ENCODE results near the gene ABHD6. TPM values are rescaled to one million over a fixed set of nuclear protein-coding genes. Genes with fewer than 3 reads are reported as not detected.
A peak's percentile ranks its signal among the peaks of the same experiment; 100 is the strongest.

The ABHD6 gene
- total RNA-seq, 4 donors from 2014 or later = 14.7 to 28.6 (median 18.0) TPM

GRCh38 chr3:58234516-58234931 is 3.1 kb upstream of the ABHD6 start:
- Histone ChIP-seq H3K4me3 (replicated peaks in 1 of 3) (no peak overlapping the region), H3K9me3 (no peaks in the 10 kb centered on the region), H3K27me3 (no peaks in the 10 kb centered on the region), H3K27ac (no peak overlapping the region), H3K4me1 (peaks cover 0 to 18% of the 10 kb centered on the region in 2 donors), H3K36me3 (no peaks in the 10 kb centered on the region)
- 50% methylated on average over 4 of the region's 4 CpGs for WGBS, 2 donors
- DNase-seq = no peak
- intact Hi-C loops (cut with DNase I) = no loop called here
- TF ChIP-seq POLR2A (IDR thresholded peaks at IDR 0.05) = no peak
- TF ChIP-seq, protein P1, sequence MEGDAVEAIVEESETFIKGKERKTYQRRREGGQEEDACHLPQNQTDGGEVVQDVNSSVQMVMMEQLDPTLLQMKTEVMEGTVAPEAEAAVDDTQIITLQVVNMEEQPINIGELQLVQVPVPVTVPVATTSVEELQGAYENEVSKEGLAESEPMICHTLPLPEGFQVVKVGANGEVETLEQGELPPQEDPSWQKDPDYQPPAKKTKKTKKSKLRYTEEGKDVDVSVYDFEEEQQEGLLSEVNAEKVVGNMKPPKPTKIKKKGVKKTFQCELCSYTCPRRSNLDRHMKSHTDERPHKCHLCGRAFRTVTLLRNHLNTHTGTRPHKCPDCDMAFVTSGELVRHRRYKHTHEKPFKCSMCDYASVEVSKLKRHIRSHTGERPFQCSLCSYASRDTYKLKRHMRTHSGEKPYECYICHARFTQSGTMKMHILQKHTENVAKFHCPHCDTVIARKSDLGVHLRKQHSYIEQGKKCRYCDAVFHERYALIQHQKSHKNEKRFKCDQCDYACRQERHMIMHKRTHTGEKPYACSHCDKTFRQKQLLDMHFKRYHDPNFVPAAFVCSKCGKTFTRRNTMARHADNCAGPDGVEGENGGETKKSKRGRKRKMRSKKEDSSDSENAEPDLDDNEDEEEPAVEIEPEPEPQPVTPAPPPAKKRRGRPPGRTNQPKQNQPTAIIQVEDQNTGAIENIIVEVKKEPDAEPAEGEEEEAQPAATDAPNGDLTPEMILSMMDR (IDR thresholded peaks at IDR 0.05) = no peak

- no peak for DNase-seq
Observed at GRCh38 chr3:58235970-58236369, 1.6 kb upstream of the ABHD6 start.

GRCh38 chr3:58236527-58237237 is 910 bp upstream of the ABHD6 start:
- Histone ChIP-seq H3K36me3 (no peaks in the 10 kb centered on the region), H3K9me3 (no peaks in the 10 kb centered on the region), H3K27me3 (no peaks in the 10 kb centered on the region), H3K4me1 (peaks cover 0 to 18% of the 10 kb centered on the region in 2 donors), H3K27ac (peak overlapping the region in 2 of 3 donors; percentile 70 to 73), H3K4me3 (replicated peaks in 1 of 3) (peak overlapping the region; percentile 17 to 92 (median 77))
- 19 to 22% methylated on average over 22 to 23 of the region's 24 CpGs for WGBS, 2 donors
- peak in 1 of 2 donors; percentile 7 for DNase-seq
- intact Hi-C loops (cut with DNase I) = loop anchor here (5.0 kb wide), 1 partner anchor 66 kb away; no protein-coding TSS in a partner anchor
- TF ChIP-seq POLR2A (IDR thresholded peaks at IDR 0.05) = no peak
- TF ChIP-seq, protein P1 (IDR thresholded peaks at IDR 0.05) = no peak

More at GRCh38 chr3:58235970-58236369, 1.6 kb upstream of the ABHD6 start:
- H3K27me3 ChIP-seq = no peaks in the 10 kb centered on the region
- H3K27ac ChIP-seq = no peak overlapping the region
- H3K4me1 ChIP-seq = peaks cover 0 to 18% of the 10 kb centered on the region in 2 donors
- no peaks in the 10 kb centered on the region for H3K36me3 ChIP-seq
- no peaks in the 10 kb centered on the region for H3K9me3 ChIP-seq
- 80 to 88% methylated on average over 2 to 4 of the region's 4 CpGs for WGBS, 2 donors
- intact Hi-C loops (cut with DNase I) = loop anchor here (5.0 kb wide), 1 partner anchor 66 kb away; no protein-coding TSS in a partner anchor
- TF ChIP-seq, protein P1 (IDR thresholded peaks at IDR 0.05) = no peak
- TF ChIP-seq POLR2A (IDR thresholded peaks at IDR 0.05) = no peak
- H3K4me3 ChIP-seq (replicated peaks in 1 of 3) = no peak overlapping the region

GRCh38 chr3:58237941-58238681 is 519 bp downstream of the ABHD6 start:
- no peaks in the 10 kb centered on the region for H3K27me3 ChIP-seq
- DNase-seq = peak; percentile 63 to 67
- peak overlapping the region; percentile 77 to 92 (median 84) for H3K4me3 ChIP-seq (replicated peaks in 1 of 3)
- H3K27ac ChIP-seq = peak overlapping the region in 2 of 3 donors; percentile 70 to 73
- H3K36me3 ChIP-seq = no peaks in the 10 kb centered on the region
- no peaks in the 10 kb centered on the region for H3K9me3 ChIP-seq
- H3K4me1 ChIP-seq = peaks cover 0 to 18% of the 10 kb centered on the region in 2 donors
- intact Hi-C loops (cut with DNase I) = loop anchor here (5.0 kb wide), 1 partner anchor 64 kb away; no protein-coding TSS in a partner anchor
- no peak for TF ChIP-seq POLR2A (IDR thresholded peaks at IDR 0.05)
- TF ChIP-seq, protein P1 (IDR thresholded peaks at IDR 0.05) = no peak
- WGBS, 2 donors = 1 to 2% methylated on average over 25 to 30 of the region's 53 CpGs
